GM21360 (cell line): Measurements from ENCODE around the gene SMIM41.

Experiments
- ATAC-seq: cut with Tn5 transposase; IDR thresholded peaks from one replicate; pipeline ENCODE4 v1.9.1; 2021; ENCODE audit warnings: mild to moderate bottlenecking, moderate library complexity; ENCODE audit not compliant: unreplicated experiment

The SMIM41 gene

DNA sequence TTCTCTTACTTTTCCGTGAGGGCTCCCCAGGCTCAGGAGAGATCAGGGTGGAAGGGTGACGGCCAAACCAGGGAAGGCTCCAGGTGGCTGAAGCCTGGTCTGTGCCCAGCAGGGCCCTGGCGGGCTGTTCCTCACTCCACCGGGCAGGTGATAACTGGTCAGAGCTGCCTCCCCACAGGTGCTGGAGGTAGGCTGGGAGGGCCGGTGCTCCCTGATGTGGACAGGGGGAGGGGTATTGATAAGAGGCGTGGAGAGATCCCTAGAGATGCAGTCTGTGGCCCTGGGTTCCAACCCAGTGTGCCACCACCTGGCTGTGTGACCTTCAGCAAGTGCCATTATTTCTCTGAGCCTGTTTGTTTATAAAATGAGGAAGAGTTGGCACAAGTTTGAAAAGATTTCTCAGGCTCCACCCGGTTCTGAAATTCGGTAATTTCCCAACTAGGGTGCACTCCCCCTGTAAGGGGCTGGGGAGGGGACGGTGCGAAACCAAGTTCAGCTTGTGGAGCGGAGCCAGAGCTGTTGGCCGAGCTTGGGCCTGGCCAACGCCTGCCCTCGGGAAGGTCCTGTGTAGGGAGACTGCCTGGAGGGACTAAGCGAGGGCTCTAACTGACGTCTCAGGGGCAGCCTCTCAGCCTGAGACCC, 29.3 kb upstream of the SMIM41 start:
- ATAC-seq: no peak

DNA sequence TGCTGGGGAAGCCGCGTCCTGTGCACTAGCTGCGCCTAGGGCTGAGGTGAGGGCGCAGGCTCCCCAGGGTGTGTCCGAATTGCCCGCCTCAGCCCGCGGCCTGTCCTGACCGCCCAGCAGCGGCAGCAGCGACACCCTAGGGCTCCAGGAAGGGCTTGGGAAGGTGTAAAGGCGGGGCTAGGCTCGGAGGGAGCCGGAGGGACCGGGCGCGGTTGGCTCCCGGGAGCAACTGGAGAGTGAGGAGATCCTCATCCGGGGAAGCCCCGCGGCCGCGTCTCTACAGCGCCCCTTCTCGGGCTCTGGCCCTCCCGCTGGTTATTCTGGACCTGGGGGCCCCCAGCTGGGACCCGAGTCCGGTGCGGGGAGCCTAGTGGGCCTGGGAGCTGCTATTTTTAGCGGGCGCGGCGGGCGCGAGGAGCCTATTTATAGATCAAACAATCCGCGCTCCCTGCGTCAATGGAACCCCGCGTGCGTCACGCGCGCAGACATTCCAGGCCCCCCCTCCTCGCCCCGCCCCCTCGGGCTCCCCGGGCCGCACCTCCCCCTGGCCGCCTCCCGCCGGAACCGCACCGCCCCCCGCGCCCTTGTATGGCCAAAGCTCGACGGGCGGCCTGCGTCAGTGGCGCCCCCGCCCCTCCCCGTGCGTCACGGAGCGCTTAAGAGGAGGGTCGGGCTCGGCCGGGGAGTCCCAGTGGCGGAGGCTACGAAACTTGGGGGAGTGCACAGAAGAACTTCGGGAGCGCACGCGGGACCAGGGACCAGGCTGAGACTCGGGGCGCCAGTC, 28.6 kb upstream of the SMIM41 start, which contains the start of gene NR4A1:
Gene NR4A1, plus strand, starts transcription at position 685 of the 784 bp plus-strand sequence. CDS start 2,887 bp downstream, outside the sequence.
- ATAC-seq: peak; percentile 74

GRCh38 chr12:52052468-52053186, 26.9 kb upstream of the SMIM41 start:
- ATAC-seq: no peak

DNA sequence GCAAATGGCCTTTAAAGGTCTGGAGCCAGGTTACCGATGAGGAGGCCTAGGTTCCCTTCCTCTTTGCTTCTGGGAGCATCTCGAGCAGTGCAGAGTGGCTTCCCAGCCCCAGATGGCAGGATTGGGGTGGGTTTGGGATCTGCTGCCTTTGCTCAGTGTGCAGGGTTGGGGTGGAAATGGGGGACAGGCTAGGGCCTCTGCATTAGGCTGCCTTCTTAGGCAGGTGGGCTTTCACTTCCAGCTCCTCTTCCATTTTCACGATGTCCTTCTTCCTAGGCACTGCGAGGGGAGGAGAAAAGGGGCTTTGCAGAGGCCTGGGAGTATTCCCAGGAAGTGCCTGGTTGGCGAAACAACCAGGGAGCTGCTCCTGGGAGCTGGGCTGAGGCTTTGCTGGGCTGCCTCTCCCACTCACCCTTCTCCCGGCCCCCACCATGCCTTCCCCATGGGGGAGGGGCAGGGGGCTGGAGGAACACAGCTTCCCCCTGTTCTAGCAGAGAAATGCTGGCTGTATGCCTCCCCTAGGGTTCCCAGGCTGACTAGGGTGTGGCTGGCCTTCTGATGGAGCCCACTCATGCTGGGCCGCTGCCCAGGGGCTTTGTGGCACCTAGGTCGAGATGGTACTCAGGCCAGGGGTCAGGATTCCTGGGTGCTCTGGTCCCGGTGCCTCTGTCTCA, 25.8 kb upstream of the SMIM41 start:
- no peak for ATAC-seq

- no peak for ATAC-seq
These were observed 25.2 kb upstream of the SMIM41 start for GRCh38 chr12:52054231-52054832.

DNA sequence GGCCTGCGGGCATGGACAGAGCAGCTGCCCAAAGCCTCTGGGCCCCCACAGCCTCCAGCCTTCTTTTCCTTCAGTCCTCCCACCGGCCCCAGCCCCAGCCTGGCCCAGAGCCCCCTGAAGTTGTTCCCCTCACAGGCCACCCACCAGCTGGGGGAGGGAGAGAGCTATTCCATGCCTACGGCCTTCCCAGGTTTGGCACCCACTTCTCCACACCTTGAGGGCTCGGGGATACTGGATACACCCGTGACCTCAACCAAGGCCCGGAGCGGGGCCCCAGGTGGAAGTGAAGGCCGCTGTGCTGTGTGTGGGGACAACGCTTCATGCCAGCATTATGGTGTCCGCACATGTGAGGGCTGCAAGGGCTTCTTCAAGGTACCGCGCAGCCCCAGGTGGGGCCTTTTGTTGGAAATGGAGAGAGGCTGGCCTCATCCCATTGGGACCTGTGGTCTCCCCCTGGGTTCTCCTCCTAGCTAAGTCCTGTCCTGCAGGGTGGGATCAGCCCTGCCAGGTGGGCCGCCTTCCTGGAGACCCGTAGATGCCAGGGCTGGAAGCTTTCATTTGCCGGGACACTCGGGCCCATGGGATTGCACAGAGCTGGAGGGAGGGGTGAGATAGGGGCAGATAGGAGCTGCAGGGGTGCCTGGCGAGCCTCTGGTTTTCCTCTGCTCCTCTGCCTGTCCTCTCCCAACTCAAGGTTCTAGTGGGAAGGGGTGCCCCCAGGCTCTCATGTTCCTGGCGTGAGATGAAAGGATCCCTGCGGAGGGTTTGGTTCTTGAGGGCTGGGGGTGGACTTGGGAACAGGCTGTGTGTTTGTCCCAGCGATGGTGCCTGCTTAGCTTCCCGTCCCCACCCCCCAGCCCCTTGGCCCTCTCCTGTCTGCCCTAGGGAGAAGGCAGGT, 24.4 kb upstream of the SMIM41 start:
- ATAC-seq: no peak

- no peak for ATAC-seq
These were observed 23.5 kb upstream of the SMIM41 start for GRCh38 chr12:52055731-52056711.

- no peak for ATAC-seq
These were observed 22.5 kb upstream of the SMIM41 start for GRCh38 chr12:52056801-52057637.

DNA sequence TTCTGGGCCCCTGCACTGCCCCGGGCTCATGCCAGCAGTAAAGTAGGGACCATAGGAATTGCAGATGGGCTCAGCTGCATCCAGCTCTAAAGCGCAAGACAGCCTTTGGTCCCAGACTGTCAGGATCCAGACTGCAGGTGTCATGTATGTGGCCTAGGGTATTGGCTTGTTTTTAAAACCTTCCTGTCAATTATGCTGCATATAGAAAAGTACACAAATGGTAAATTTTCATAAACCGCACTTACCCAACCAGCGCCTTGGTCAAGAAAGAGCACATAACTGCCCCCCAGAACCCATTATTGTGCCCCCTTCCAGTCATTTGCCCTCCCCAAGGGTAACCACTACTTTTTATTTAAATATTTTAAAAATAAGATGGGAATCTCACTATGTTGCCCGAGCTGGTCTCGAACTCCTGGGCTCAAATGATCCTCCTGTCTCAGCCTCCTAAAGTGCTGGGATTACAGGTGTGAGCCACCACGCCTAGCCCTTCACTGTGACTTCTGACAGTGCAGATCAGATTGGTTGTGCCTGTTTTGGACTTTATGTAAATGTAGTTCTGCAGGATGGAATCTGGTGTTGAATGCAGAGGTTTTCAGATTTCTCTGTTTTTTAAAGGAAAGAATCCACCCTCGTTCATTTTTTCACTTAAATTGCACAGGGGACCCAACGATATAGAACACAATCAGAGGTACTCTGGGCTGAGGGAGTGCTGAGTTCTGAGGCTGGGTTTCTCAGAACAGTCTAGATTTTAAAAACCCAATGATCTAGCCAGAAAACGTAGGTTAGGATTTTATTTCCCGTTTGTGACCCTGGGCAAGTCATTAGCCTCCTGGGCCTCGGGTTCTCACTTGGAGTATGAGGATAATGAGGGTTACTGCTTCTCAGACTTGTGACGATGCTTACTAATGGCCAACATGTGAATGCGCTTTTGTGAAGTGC, 21.6 kb upstream of the SMIM41 start:
- no peak for ATAC-seq

- ATAC-seq: no peak
These were observed 20.7 kb upstream of the SMIM41 start for GRCh38 chr12:52058631-52059361.

- ATAC-seq: no peak
These were observed 19.7 kb upstream of the SMIM41 start for GRCh38 chr12:52059582-52060497.

DNA sequence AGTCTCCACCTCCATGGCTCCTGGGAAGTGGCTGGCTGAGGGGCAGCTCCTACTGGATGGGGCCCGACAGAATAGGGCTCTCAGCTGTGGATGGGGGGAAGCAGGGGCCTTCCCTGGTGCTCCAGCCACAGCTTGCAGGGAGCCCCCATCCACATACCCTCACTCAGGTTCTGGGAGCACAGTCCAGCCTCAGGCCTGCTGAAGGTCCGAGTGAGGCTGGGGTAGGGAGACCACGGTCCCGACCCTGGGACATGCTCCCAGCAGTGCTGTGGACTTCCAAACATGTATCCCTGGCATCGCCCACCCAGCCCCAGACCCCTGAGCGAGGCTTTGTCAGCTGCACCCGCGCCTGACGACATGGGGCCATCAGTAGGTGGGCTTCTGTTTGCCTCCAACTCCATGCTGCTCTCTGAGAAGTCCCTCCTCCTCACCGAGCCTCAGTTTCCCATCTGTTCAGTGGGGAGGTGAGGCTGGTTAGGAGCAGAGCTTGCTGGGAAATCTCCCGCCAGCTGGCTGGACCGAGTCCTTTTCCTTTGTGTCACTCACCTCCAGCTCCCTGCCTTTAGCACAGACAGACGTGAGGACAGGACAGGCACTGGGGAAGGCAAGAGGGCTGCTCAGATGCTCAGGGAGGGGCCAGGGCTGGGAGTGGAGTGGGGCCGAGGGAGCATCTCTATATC, 18.9 kb upstream of the SMIM41 start:
- no peak for ATAC-seq

DNA sequence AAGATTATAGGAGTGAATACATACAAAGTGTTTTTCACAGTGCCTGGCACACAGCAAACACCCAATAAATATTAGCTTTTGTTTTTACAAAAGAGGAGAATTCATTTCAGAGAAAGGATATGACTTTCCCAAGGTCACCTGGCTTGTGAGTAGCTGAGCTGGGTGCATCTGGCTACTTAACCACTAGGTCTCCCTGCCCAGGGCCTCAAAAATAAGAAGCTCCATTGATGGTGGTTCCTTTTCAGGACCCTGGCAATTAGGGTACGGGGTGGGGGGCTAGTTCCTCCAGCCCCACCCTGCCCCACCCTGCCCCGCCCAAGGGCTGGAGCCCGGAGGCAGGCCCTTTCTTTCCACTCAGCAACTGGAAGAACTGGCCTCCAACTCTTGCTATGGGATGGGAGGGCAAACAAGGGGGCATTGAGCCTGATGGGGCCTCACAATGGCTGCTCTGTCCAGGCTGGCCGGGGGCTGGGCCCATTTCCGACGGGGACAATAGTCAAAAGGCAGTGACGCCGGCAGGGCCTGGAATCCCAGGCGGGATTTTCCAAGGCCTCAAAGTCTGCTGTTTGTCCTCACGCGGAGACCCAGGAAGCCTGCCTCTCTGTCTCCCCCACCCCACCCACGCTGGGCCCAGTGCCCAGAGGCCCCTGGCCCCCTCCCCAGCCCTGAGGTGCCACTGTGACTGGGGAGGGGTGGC, 17.9 kb upstream of the SMIM41 start:
- no peak for ATAC-seq
